Effector memory CD8-positive, alpha-beta T cell (primary cell): ENCODE results near the gene PARD3B.

Experiments
- ATAC-seq: fragments of 150-1000 bp; cut with Tn5 transposase; replicated peaks from 2 replicates; pipeline ENCODE4 v1.10.0; 2021; ENCODE audit warnings: mild to moderate bottlenecking, moderate library complexity
- DNase-seq, 3 experiments: peaks; one replicate each; pipeline ENCODE4 v3.0.0; 2021
- H3K27ac Mint-ChIP-seq, 2 donors: one replicate each; pipeline ENCODE4 v1.8.0; 2022; ENCODE audit warnings: mild to moderate bottlenecking in 2 of 2, mixed read lengths in 2 of 2, moderate library complexity in 2 of 2
- H3K27me3 Mint-ChIP-seq, 2 donors: one replicate each; pipeline ENCODE4 v1.8.0; 2022; ENCODE audit warnings: mixed read lengths in 2 of 2
- H3K36me3 Mint-ChIP-seq: one replicate; pipeline ENCODE4 v1.8.0; 2022; ENCODE audit warnings: mild to moderate bottlenecking, moderate library complexity, mixed read lengths; ENCODE audit not compliant: insufficient read depth
- H3K4me1 Mint-ChIP-seq, 2 donors: one replicate each; pipeline ENCODE4 v1.8.0; 2022; ENCODE audit warnings: low read depth in 2 of 2, mixed read lengths in 2 of 2
- H3K4me3 Mint-ChIP-seq, 2 donors: one replicate each; pipeline ENCODE4 v1.8.0; 2022; ENCODE audit warnings: mild to moderate bottlenecking in 2 of 2, mixed read lengths in 2 of 2, moderate library complexity in 2 of 2
- H3K9me3 Mint-ChIP-seq, 2 donors: one replicate each; pipeline ENCODE4 v1.8.0; 2022; ENCODE audit warnings: mixed read lengths in 2 of 2

The PARD3B gene

DNA sequence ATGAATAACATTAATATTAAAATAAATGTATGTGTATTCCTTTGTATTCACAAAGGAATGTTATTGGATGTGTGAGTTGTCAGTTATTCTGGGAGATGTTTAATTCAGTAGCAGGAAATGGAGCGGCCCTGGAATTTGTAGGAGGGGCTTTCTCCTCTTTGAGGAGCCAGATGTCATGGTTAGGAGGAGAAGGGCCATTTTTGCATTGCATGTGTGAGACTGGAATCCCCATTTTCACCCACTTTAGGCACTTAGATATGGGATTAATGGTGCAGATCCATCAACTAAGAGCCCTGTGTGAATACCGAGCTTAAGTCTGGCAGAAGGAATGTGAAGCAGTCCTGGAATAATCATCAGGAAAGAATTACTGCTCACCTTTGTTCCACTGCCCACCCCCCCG, 439.2 kb downstream of the PARD3B start:
- no peaks in the 10 kb centered on the region for H3K4me1 Mint-ChIP-seq
- H3K36me3 Mint-ChIP-seq: no peaks in the 10 kb centered on the region
- DNase-seq (no peak), ATAC-seq (no peak)
- no peak overlapping the region for H3K4me3 Mint-ChIP-seq
- H3K27ac Mint-ChIP-seq: no peak overlapping the region
- peaks cover 0 to 2% of the 10 kb centered on the region in 2 donors for H3K9me3 Mint-ChIP-seq
- H3K27me3 Mint-ChIP-seq: no peaks in the 10 kb centered on the region

DNA sequence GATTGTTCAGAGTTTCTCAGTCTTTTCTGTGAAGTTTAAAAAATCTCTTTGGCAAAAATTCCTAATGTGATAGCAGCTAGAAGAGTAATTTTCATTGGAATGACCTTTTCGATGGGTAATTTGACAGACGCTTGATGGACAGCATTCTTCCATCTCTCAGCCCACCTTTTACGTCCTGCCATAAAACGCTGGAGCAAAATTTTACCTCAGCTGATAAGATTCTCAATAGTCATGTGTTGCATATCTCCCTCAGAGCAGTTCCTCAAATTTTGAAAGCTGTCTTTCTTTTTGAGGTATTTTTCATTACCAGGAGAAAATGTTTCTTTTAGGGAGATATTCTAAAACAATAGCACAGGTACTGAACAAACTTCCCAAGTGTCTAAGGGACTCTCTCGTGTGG, 441.4 kb downstream of the PARD3B start:
- H3K27me3 Mint-ChIP-seq: no peaks in the 10 kb centered on the region
- ATAC-seq: no peak
- peaks cover 0 to 2% of the 10 kb centered on the region in 2 donors for H3K9me3 Mint-ChIP-seq
- H3K27ac Mint-ChIP-seq: no peak overlapping the region
- H3K4me1 Mint-ChIP-seq: no peaks in the 10 kb centered on the region
- no peaks in the 10 kb centered on the region for H3K36me3 Mint-ChIP-seq
- no peak for DNase-seq
- H3K4me3 Mint-ChIP-seq: no peak overlapping the region

DNA sequence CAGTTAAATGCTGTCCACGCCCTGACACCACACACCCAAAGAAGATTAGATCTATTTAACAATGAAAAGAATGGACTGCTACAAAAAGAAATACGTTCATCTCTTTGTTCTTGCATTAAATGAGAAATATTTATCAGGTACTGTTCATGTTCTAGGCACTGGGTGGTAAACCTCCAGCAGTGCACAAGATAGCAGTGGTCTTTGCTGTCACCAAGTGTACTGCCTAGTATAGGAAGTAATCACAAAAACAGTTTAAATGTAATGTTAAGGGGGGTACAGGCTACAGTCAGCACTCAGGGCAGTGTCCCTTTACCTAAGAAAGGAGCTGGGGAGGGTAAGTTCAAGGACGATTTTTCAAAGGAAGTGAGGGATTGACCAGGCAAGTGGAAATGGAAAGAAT, 443.6 kb downstream of the PARD3B start:
- H3K27me3 Mint-ChIP-seq: no peaks in the 10 kb centered on the region
- H3K36me3 Mint-ChIP-seq: no peaks in the 10 kb centered on the region
- no peak for DNase-seq
- no peak for ATAC-seq
- H3K4me1 Mint-ChIP-seq: no peaks in the 10 kb centered on the region
- no peak overlapping the region for H3K4me3 Mint-ChIP-seq
- no peak overlapping the region for H3K27ac Mint-ChIP-seq
- peaks cover 0 to 2% of the 10 kb centered on the region in 2 donors for H3K9me3 Mint-ChIP-seq

DNA sequence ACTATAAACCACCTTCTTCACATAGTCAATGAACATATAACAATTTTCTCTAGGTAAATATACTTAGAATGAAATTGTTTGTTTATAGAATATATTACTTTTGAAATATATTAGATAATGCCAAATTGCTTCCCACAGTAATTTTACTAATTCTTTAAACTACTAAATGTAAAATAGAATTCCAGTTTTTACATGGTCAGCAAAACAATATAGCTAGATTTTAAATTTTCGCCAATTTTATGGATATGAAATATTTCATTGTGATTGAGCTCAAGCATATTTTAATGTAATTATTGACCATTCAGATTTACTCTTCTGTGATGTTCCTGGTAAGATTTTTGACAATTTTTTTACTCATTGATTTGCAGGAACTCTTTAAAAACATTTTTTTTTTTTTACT, 444.6 kb downstream of the PARD3B start:
- peaks cover 0 to 2% of the 10 kb centered on the region in 2 donors for H3K9me3 Mint-ChIP-seq
- H3K27ac Mint-ChIP-seq: no peak overlapping the region
- DNase-seq: no peak
- H3K4me3 Mint-ChIP-seq: no peak overlapping the region
- no peaks in the 10 kb centered on the region for H3K27me3 Mint-ChIP-seq
- H3K4me1 Mint-ChIP-seq: no peaks in the 10 kb centered on the region
- no peak for ATAC-seq
- H3K36me3 Mint-ChIP-seq: no peaks in the 10 kb centered on the region

DNA sequence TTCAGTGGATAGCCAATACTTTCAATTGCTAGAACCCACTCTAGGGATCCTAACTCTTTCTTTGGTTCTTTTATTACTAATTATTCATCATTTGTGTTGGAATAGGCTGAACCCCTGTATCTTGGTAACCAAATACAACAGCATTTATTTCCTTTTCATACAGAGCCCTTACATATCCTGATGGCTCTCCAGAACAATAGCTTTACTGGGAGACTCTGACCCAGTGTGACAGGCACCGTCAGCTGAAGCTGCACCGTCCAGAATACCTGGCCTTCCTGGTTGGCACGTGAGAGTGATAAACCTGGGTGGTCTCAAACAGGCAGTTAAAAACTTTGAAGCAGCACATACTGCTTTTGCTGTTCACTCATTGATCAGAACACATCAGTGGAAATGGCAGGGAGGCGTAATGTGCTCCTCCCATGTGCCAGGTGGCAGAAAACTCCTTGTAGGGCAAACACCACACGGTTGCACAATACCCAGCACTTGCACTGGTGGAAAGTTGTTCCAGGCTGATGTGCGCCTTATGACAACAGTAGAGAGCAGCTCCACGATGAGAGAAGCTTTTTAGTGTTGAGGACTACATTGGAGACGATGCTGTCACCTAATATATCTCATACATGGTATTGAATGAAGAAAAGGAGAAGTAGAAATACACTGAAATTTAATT, 456.2 kb downstream of the PARD3B start:
- no peak for ATAC-seq
- Mint-ChIP-seq H3K27me3 (no peaks in the 10 kb centered on the region), H3K4me3 (no peak overlapping the region), H3K36me3 (no peaks in the 10 kb centered on the region), H3K27ac (no peak overlapping the region), H3K4me1 (peaks cover 0 to 5% of the 10 kb centered on the region in 2 donors), H3K9me3 (peaks cover 0 to 4% of the 10 kb centered on the region in 2 donors)
- DNase-seq: no peak

DNA sequence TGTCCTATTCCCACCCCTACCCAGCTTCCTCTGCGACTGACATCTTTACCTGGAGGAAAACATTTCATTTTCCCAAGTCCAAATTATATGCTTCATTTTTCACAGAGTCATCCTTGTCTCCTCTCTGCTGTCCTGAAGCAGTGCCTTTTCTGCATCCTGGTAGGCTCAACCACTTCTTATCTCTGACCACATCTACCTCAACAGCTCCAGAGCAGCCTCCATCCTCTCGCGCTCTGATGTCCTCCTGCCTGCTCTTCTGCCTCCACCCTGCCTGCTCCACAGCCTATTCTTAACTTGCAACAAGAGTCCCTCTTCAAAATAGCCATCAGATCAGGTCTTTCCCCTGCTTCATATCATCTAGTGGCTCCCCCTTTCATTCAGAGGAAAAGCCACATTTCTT, 457.1 kb downstream of the PARD3B start:
- Mint-ChIP-seq H3K4me3 (no peak overlapping the region), H3K27ac (no peak overlapping the region), H3K27me3 (peaks cover 4 to 7% of the 10 kb centered on the region in 2 donors), H3K9me3 (peaks cover 3 to 13% of the 10 kb centered on the region in 2 donors), H3K4me1 (peaks cover 0 to 5% of the 10 kb centered on the region in 2 donors), H3K36me3 (no peaks in the 10 kb centered on the region)
- no peak for ATAC-seq
- no peak for DNase-seq

DNA sequence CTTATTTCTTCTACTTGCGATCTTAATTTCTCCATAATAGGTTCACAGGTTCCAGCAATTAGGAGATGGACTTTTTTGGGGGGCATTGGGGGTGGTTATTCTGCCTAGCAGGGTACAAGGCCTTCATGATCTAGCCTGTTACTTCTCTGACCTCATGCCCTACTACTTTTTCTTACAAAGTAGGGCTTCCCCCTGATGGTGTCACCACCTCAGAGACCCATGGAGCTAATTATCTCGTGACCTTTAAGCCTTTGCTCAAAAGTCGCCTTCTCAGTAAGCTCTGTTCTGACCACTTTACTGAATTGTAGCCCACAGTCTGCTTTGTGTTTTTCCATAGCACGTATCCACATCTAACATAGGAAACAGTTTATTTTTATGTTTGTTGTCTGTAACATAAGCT, 458.0 kb downstream of the PARD3B start:
- no peak overlapping the region for H3K27ac Mint-ChIP-seq
- no peak for ATAC-seq

DNA sequence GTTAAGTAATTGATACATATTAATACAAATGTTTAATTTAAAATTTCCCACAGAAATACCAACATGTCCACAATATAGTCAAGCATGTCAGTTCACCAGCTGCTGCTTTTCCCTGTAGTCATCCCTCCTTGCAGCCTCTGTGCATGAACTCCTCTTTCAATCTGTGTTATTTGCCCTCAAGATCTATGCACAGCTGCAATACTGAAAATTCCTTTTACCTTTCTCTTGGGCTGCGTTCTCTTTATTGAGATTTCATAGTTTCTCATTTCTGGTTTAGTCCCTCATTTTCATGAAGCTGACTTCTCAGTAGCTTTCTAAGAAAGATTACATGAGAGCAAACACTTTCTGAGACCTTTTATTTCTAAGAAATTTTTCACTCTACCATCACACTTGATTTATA, 464.9 kb downstream of the PARD3B start:
- no peak overlapping the region for H3K27ac Mint-ChIP-seq
- DNase-seq (no peak), ATAC-seq (no peak)
- H3K36me3 Mint-ChIP-seq: no peaks in the 10 kb centered on the region
- no peak overlapping the region for H3K4me3 Mint-ChIP-seq
- peaks cover 7 to 14% of the 10 kb centered on the region in 2 donors for H3K9me3 Mint-ChIP-seq
- no peaks in the 10 kb centered on the region for H3K4me1 Mint-ChIP-seq
- peaks cover 6 to 8% of the 10 kb centered on the region in 2 donors for H3K27me3 Mint-ChIP-seq

More for the DNA sequence above, 458.0 kb downstream of the PARD3B start:
- H3K4me1 Mint-ChIP-seq: peaks cover 0 to 5% of the 10 kb centered on the region in 2 donors
- peaks cover 6 to 8% of the 10 kb centered on the region in 2 donors for H3K27me3 Mint-ChIP-seq
- no peak overlapping the region for H3K4me3 Mint-ChIP-seq
- H3K9me3 Mint-ChIP-seq: peaks cover 5 to 14% of the 10 kb centered on the region in 2 donors
- H3K36me3 Mint-ChIP-seq: no peaks in the 10 kb centered on the region
- no peak for DNase-seq

DNA sequence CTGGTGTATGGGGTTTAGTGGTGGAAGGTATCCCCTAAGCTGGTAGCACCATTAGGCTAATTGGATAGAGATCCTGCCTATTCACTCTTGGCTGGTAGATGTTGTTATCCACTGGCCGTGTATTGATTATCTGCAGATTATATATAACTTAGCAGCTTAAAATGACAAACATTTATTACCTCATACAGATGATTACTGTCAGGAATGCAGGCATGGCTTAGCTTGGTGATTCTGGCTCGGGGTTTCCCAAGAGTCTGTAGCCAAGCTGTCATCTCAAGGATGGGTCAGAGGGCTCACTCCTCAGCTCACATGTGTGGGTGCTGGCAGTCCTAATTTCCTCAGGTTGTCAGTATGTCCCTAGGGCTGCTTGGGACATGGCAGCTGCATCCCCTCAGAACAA, 465.8 kb downstream of the PARD3B start:
- DNase-seq: no peak
- no peak overlapping the region for H3K4me3 Mint-ChIP-seq
- H3K27me3 Mint-ChIP-seq: peaks cover 6 to 8% of the 10 kb centered on the region in 2 donors
- H3K9me3 Mint-ChIP-seq: peaks cover 7 to 14% of the 10 kb centered on the region in 2 donors
- ATAC-seq: no peak
- H3K4me1 Mint-ChIP-seq: no peaks in the 10 kb centered on the region
- no peak overlapping the region for H3K27ac Mint-ChIP-seq
- H3K36me3 Mint-ChIP-seq: no peaks in the 10 kb centered on the region

DNA sequence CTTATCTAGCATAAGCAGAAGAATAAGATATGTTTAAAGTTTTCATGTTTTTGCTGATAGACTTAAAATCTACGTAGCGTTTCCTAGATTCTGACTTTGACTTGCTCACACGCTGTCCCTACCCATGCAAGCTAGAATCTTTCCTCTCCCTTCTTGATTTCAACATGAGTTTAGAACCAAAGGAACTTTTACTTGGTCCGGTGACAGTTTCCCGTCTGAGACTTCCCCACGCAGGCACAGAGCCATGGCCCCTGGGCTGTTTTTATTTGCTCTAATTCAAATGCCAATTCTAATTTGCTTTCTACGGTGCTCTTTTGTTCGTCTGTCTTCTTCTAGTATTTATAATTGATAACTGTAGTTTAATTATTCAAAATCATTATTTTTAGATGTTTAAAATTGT, 467.7 kb downstream of the PARD3B start:
- H3K9me3 Mint-ChIP-seq: peaks cover 0 to 7% of the 10 kb centered on the region in 2 donors
- no peak for DNase-seq

DNA sequence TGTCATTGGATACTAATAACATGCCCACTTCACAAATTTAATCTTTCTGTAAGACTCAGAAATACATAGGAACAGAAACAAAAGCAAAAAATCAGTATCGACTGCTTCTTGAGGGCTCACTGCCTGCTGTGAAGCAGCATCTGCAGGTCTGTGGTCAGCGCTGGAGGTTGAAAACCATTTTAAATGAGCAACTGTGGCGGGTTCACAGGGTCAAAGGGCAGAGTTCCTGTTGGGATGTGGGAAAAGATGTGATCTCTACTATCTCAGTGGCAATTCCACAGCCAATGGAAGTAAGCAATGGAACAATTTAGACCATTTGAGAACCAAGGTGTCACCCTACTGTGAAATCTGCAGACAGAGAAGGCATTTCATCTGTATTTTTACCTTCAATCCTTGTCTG, 468.3 kb downstream of the PARD3B start:
- H3K27ac Mint-ChIP-seq: no peak overlapping the region
- no peaks in the 10 kb centered on the region for H3K4me1 Mint-ChIP-seq
- H3K27me3 Mint-ChIP-seq: no peaks in the 10 kb centered on the region
- ATAC-seq (no peak), DNase-seq (no peak)
- H3K36me3 Mint-ChIP-seq: no peaks in the 10 kb centered on the region
- no peak overlapping the region for H3K4me3 Mint-ChIP-seq
- peaks cover 0 to 7% of the 10 kb centered on the region in 2 donors for H3K9me3 Mint-ChIP-seq

More for the DNA sequence above, 467.7 kb downstream of the PARD3B start:
- Mint-ChIP-seq H3K27me3 (no peaks in the 10 kb centered on the region), H3K36me3 (no peaks in the 10 kb centered on the region), H3K27ac (no peak overlapping the region), H3K4me1 (no peaks in the 10 kb centered on the region), H3K4me3 (no peak overlapping the region)
- ATAC-seq: no peak

DNA sequence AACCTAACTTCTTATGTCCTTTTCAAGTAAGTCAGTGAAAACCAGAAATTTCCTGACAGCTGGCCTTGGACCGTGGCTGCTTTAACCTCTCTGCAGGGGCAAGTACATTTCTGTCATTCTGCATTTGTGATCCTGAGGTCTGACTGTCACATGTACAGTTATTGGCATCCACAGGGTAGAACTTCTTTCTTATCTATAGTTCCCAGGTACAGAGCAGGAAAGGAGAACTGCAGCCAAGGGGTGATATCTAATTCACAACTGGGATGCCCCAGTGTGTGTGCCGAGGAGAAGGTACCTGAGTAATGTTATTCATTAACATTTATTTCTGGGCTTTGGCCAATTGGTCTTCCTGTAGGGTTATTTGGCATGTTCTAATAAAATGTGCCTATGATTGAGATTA, 468.9 kb downstream of the PARD3B start:
- Mint-ChIP-seq H3K36me3 (no peaks in the 10 kb centered on the region), H3K27me3 (no peaks in the 10 kb centered on the region), H3K4me1 (no peaks in the 10 kb centered on the region), H3K9me3 (peaks cover 0 to 7% of the 10 kb centered on the region in 2 donors), H3K4me3 (no peak overlapping the region), H3K27ac (no peak overlapping the region)
- DNase-seq: no peak
- ATAC-seq: no peak

DNA sequence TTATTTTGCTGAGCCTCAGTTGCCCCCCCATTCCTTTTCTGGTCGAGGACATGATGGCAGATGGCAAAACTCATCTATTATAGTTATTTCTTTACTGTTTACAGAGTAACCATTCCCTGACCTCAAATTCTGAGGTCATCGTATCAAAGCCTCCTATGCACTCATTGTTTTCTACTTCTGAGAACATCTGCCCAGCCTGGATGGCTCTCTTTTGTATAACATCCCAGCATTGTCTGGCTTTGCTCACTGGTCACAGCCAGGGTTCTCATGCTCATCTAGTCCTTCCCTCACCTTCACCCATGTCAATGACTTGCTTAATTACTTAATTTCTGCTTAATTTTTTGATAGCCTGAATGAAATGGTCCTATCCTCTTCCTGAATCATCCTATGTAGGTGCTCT, 472.1 kb downstream of the PARD3B start:
- Mint-ChIP-seq H3K36me3 (no peaks in the 10 kb centered on the region), H3K4me1 (no peaks in the 10 kb centered on the region), H3K27me3 (no peaks in the 10 kb centered on the region), H3K27ac (no peak overlapping the region), H3K9me3 (peaks cover 0 to 7% of the 10 kb centered on the region in 2 donors), H3K4me3 (no peak overlapping the region)
- no peak for DNase-seq
- no peak for ATAC-seq

DNA sequence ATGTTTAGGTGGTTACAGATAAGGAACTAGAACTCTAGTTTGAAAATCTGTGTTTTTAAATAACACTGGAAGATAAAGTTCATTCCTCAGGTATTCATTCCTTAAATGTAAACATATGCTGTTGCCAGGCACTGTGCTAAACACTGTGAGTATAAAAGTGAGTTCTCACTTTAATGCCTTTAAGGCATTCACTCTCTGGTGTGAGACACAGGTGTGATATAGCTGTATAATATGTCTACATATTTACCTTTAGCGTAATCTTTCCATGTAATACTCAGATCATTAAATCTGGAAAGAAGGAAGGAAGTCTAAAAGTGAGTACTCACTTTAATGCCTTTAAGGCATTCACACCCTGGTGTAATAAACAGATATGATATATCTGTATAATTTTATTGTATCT, 472.6 kb downstream of the PARD3B start:
- no peak overlapping the region for H3K4me3 Mint-ChIP-seq
- H3K4me1 Mint-ChIP-seq: no peaks in the 10 kb centered on the region
- H3K27me3 Mint-ChIP-seq: no peaks in the 10 kb centered on the region
- H3K9me3 Mint-ChIP-seq: peaks cover 0 to 7% of the 10 kb centered on the region in 2 donors
- H3K27ac Mint-ChIP-seq: no peak overlapping the region
- H3K36me3 Mint-ChIP-seq: no peaks in the 10 kb centered on the region
- ATAC-seq (no peak), DNase-seq (no peak)
